HepG2 (cell line): ENCODE results near the gene FMC1. TPM values are rescaled to one million over a fixed set of nuclear protein-coding genes. Genes with fewer than 3 reads are reported as not detected.

Experiments
- ARHGAP35 ChIP-seq: sonication (generic); formaldehyde crosslinking; IDR thresholded peaks from 2 replicates; pipeline ENCODE4 v1.9.0; 2022; ENCODE audit warnings: mild to moderate bottlenecking, inconsistent platforms, moderate library complexity, missing genetic modification reagents, borderline replicate concordance
- ARID2 ChIP-seq: sonication (generic); formaldehyde crosslinking; IDR thresholded peaks from 2 replicates; pipeline ENCODE4 v1.8.1; 2022; ENCODE audit warnings: mild to moderate bottlenecking, missing genetic modification reagents, borderline replicate concordance
- CENPBD1 ChIP-seq: sonication (generic); formaldehyde crosslinking; IDR thresholded peaks from 2 replicates; pipeline ENCODE4 v1.8.0; 2022; ENCODE audit warnings: missing genetic modification reagents, low read depth, mild to moderate bottlenecking, borderline replicate concordance
- CHD2 ChIP-seq: IDR thresholded peaks from 2 replicates; pipeline ENCODE4 v1.6.1; 2011; ENCODE audit warnings: low read depth, low read length, improper control_type of control experiment
- EHMT2 ChIP-seq: fragments of 200-600 bp; sonication (generic); IDR thresholded peaks from 2 replicates; pipeline ENCODE4 v1.7.0; 2017; ENCODE audit warnings: antibody characterized with exemption, low read depth, low read length, borderline replicate concordance
- GATA4 ChIP-seq: sonication (generic); IDR thresholded peaks from 2 replicates; pipeline ENCODE4 v1.6.1; 2016; ENCODE audit warnings: antibody characterized with exemption, low read depth, borderline replicate concordance
- GLMP ChIP-seq: sonication (generic); formaldehyde crosslinking; IDR thresholded peaks from 2 replicates; pipeline ENCODE4 v1.9.0; 2021; ENCODE audit warnings: missing genetic modification reagents, mild to moderate bottlenecking, borderline replicate concordance
- HNRNPK ChIP-seq: fragments of 200-400 bp; formaldehyde crosslinking; IDR thresholded peaks from 2 replicates; pipeline ENCODE4 v1.6.1; 2018; ENCODE audit warnings: low read length, low read depth, moderate library complexity, mild to moderate bottlenecking; ENCODE audit not compliant: poor library complexity, severe bottlenecking
- HOXA7 ChIP-seq: sonication (generic); formaldehyde crosslinking; IDR thresholded peaks from 2 replicates; pipeline ENCODE4 v1.8.1; 2022; ENCODE audit warnings: mild to moderate bottlenecking, missing genetic modification reagents, moderate library complexity
- KLF6 ChIP-seq: IDR thresholded peaks from 2 replicates; pipeline ENCODE4 v1.8.0; 2016; ENCODE audit warnings: missing biosample characterization, missing genetic modification reagents
- MTF2 ChIP-seq: sonication (generic); formaldehyde crosslinking; IDR thresholded peaks from 2 replicates; pipeline ENCODE4 v1.5.0; 2020; ENCODE audit warnings: missing genetic modification reagents, borderline replicate concordance
- MYNN ChIP-seq: sonication (generic); formaldehyde crosslinking; IDR thresholded peaks from 2 replicates; pipeline ENCODE4 v1.4.0; 2020; ENCODE audit warnings: mild to moderate bottlenecking, low read depth, missing genetic modification reagents
- NCOA5 ChIP-seq: sonication (generic); formaldehyde crosslinking; IDR thresholded peaks from 2 replicates; pipeline ENCODE4 v1.4.0; 2020; ENCODE audit warnings: missing genetic modification reagents
- NFE2L2 ChIP-seq: fragments of 150-350 bp; IDR thresholded peaks from 2 replicates; pipeline ENCODE4 v1.6.1; 2014; ENCODE audit warnings: low read length
- PAF1 ChIP-seq: IDR thresholded peaks from 2 replicates; pipeline ENCODE4 v1.6.1; 2016; ENCODE audit warnings: missing genetic modification reagents, missing compliant biosample characterization
- RBAK ChIP-seq: sonication (generic); formaldehyde crosslinking; IDR thresholded peaks from 2 replicates; pipeline ENCODE4 v1.5.1; 2020; ENCODE audit warnings: mild to moderate bottlenecking, missing genetic modification reagents
- SMAD3 ChIP-seq: sonication (generic); formaldehyde crosslinking; IDR thresholded peaks from 2 replicates; pipeline ENCODE4 v1.4.0; 2020; ENCODE audit warnings: missing genetic modification reagents
- TCF7L2 ChIP-seq: IDR thresholded peaks from 2 replicates; pipeline ENCODE4 v1.6.1; 2011; ENCODE audit warnings: mild to moderate bottlenecking, low read depth, low read length, moderate library complexity
- TEAD3 ChIP-seq: optimal IDR thresholded peaks from 2 replicates; pipeline ENCODE3; 2016; ENCODE audit warnings: borderline replicate concordance
- ZNF101 ChIP-seq: sonication (generic); formaldehyde crosslinking; IDR thresholded peaks from 2 replicates; pipeline ENCODE4 v1.4.0; 2020; ENCODE audit warnings: mild to moderate bottlenecking, low read depth, missing genetic modification reagents, borderline replicate concordance
- ZNF234 ChIP-seq: sonication (generic); formaldehyde crosslinking; conservative IDR thresholded peaks from 2 replicates; pipeline ENCODE4 v1.5.1; 2020; ENCODE audit warnings: mild to moderate bottlenecking, missing genetic modification reagents
- ZNF33A ChIP-seq: sonication (generic); formaldehyde crosslinking; IDR thresholded peaks from 2 replicates; pipeline ENCODE4 v1.5.1; 2020; ENCODE audit warnings: missing genetic modification reagents, mild to moderate bottlenecking, moderate library complexity, borderline replicate concordance
- ZNF557 ChIP-seq: sonication (generic); formaldehyde crosslinking; IDR thresholded peaks from 2 replicates; pipeline ENCODE4 v1.4.0; 2020; ENCODE audit warnings: missing genetic modification reagents
- polyA plus RNA-seq, 8 experiments: library from polyadenylated mRNA; depleted of rRNA in 3 of 8; stranded (reverse) in 7 of 8; unstranded in 1 of 8; fragments of >200 nt; fragmentation: Illumina TruSeq in 4 of 8; extraction: Trizol in 4 of 8; gene quantifications; 2 replicates each; pipeline versions ENCODE4 v1.2.1 to v1.2.3, GENCODE V29; 2011 to 2016; ENCODE audit warnings: low read depth in 4 of 8, missing spikeins in 1 of 8, mixed read lengths in 1 of 8; ENCODE audit not compliant: insufficient read depth in 1 of 8
- total RNA-seq, 5 experiments: library from RNA; depleted of rRNA; stranded (reverse); fragments of >200 nt; fragmentation: Illumina TruSeq; extraction: Trizol; gene quantifications; 2 replicates each; pipeline ENCODE4 v1.2.3, GENCODE V29; 2016; ENCODE audit warnings: low read depth in 1 of 5
- TF ChIP-seq, protein P1 (sequence below), 2 experiments: sonication (generic) in 1 of 2; formaldehyde crosslinking in 1 of 2; IDR thresholded peaks; 2 replicates each; pipeline versions ENCODE4 v1.4.0 to v1.6.1; 2018 to 2020; ENCODE audit warnings: missing genetic modification reagents in 2 of 2, borderline replicate concordance in 1 of 2, low read depth in 1 of 2, mild to moderate bottlenecking in 1 of 2, missing biosample characterization in 1 of 2

FMC1 gene
- total and polyA plus RNA-seq, 2 of the 13 experiments (the other 11 are each of a cell fraction or from before 2014, with no cell fraction given), result 39.2 to 50.7 TPM

GRCh38 chr7:139340037-139340807 lies 915 bp upstream of the FMC1 start (continued):
- TF ChIP-seq MYNN (CRISPR knock-in tag) (no peak; the same call in 1 of the 2 replicates), HNRNPK (no peak), TCF7L2 (no peak), HOXA7 (CRISPR knock-in tag) (no peak; the same call in 1 of the 2 replicates), ZNF234 (CRISPR knock-in tag) (no peak), ARHGAP35 (CRISPR knock-in tag) (no peak), KLF6 (CRISPR knock-in tag) (no peak; the same call in 1 of the 2 replicates), ZNF33A (CRISPR knock-in tag) (peak; percentile 17; the same call in 1 of the 2 replicates), SMAD3 (CRISPR knock-in tag) (0 out of 2 replicates have a peak, but pooled peaks have one; percentile 14), EHMT2 (no peak; the same call in 1 of the 2 replicates), CENPBD1 (no peak), MTF2 (no peak), RBAK (no peak), ZNF557 (peak; percentile 93; the same call in 1 of the 2 replicates), ARID2 (CRISPR knock-in tag) (peak; percentile 73; the same call in 1 of the 2 replicates), NCOA5 (no peak), GLMP (CRISPR knock-in tag) (no peak), GATA4 (no peak), CHD2 (peak; percentile 37; the same call in 1 of the 2 replicates), ZNF101 (CRISPR knock-in tag) (peak; percentile 59; the same call in 1 of the 2 replicates), NFE2L2 (no peak), TEAD3 (CRISPR knock-in tag) (peak; percentile 70), PAF1 (CRISPR knock-in tag) (0 out of 2 replicates have a peak, but pooled peaks have one; percentile 45)
- TF ChIP-seq, protein P1, sequence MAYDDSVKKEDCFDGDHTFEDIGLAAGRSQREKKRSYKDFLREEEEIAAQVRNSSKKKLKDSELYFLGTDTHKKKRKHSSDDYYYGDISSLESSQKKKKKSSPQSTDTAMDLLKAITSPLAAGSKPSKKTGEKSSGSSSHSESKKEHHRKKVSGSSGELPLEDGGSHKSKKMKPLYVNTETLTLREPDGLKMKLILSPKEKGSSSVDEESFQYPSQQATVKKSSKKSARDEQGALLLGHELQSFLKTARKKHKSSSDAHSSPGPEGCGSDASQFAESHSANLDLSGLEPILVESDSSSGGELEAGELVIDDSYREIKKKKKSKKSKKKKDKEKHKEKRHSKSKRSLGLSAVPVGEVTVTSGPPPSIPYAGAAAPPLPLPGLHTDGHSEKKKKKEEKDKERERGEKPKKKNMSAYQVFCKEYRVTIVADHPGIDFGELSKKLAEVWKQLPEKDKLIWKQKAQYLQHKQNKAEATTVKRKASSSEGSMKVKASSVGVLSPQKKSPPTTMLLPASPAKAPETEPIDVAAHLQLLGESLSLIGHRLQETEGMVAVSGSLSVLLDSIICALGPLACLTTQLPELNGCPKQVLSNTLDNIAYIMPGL (CRISPR knock-in tag; IDR thresholded peaks at IDR 0.05; ENCODE audit: borderline replicate concordance in 1 of 2, low read depth in 1 of 2), result peak; percentile 89 to 96; a peak in 3 of 4 replicates
